Left ventricle myocardium inferior (tissue), 1 donor: Measurements from ENCODE around the gene CSF1R. TPM values are rescaled to one million over a fixed set of nuclear protein-coding genes. Genes with fewer than 3 reads are reported as not detected.

Experiments used
- DNase-seq: peaks from one replicate; pipeline ENCODE4 v3.0.0-alpha.2; 2020
- H3K27ac ChIP-seq: fragments of 200-600 bp; replicated peaks from 2 replicates; pipeline ENCODE4 v1.8.0; 2021
- H3K27me3 ChIP-seq: fragments of 200-600 bp; 2 replicates; pipeline ENCODE4 v1.8.0; 2021; ENCODE audit warnings: low read depth
- H3K36me3 ChIP-seq: fragments of 200-600 bp; 2 replicates; pipeline ENCODE4 v1.8.0; 2021
- H3K4me1 ChIP-seq: fragments of 200-600 bp; 2 replicates; pipeline ENCODE4 v1.8.0; 2021
- H3K4me3 ChIP-seq: fragments of 200-600 bp; 2 replicates; pipeline ENCODE4 v1.8.0; 2021; ENCODE audit warnings: mild to moderate bottlenecking, moderate library complexity
- H3K9me3 ChIP-seq: fragments of 200-600 bp; replicated peaks from 2 replicates; pipeline ENCODE4 v1.8.0; 2021
- intact Hi-C: fragments of 100-400 bp; cut with micrococcal nuclease; formaldehyde crosslinking; loops from one replicate; pipeline ENCODE4 v1.11.0; 2022
- total RNA-seq: library from RNA; stranded (reverse); fragmentation: NEBNext Ultra II Directional; extraction: Animal tissue kit (Norgen Biotek cat#: 25700); gene quantifications from one replicate; pipeline ENCODE4 v1.2.1, GENCODE V29; 2021
- TF ChIP-seq, protein P1 (sequence below): fragments of 200-600 bp; IDR thresholded peaks from 2 replicates; pipeline ENCODE4 v1.8.0; 2021; ENCODE audit warnings: antibody characterized with exemption, mild to moderate bottlenecking, borderline replicate concordance
- donor health status: DM: no; HTN: yes; CAD: no; lungs with severe emphysema.

CSF1R gene
- total RNA-seq, 1 donor from 2014 or later: 15.5 TPM

- Histone ChIP-seq H3K9me3 (no peaks in the 10 kb centered on the region), H3K4me3 (no peak overlapping the region), H3K36me3 (no peaks in the 10 kb centered on the region), H3K4me1 (no peaks in the 10 kb centered on the region), H3K27me3 (peaks cover 4% of the 10 kb centered on the region), H3K27ac (peak overlapping the region; percentile 54)
- TF ChIP-seq, protein P1, sequence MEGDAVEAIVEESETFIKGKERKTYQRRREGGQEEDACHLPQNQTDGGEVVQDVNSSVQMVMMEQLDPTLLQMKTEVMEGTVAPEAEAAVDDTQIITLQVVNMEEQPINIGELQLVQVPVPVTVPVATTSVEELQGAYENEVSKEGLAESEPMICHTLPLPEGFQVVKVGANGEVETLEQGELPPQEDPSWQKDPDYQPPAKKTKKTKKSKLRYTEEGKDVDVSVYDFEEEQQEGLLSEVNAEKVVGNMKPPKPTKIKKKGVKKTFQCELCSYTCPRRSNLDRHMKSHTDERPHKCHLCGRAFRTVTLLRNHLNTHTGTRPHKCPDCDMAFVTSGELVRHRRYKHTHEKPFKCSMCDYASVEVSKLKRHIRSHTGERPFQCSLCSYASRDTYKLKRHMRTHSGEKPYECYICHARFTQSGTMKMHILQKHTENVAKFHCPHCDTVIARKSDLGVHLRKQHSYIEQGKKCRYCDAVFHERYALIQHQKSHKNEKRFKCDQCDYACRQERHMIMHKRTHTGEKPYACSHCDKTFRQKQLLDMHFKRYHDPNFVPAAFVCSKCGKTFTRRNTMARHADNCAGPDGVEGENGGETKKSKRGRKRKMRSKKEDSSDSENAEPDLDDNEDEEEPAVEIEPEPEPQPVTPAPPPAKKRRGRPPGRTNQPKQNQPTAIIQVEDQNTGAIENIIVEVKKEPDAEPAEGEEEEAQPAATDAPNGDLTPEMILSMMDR: no peak
- intact Hi-C loops: no loop called here
- peak; percentile 44 for DNase-seq
Measured at GRCh38 chr5:150065346-150065745, 21.0 kb downstream of the CSF1R start.

DNA sequence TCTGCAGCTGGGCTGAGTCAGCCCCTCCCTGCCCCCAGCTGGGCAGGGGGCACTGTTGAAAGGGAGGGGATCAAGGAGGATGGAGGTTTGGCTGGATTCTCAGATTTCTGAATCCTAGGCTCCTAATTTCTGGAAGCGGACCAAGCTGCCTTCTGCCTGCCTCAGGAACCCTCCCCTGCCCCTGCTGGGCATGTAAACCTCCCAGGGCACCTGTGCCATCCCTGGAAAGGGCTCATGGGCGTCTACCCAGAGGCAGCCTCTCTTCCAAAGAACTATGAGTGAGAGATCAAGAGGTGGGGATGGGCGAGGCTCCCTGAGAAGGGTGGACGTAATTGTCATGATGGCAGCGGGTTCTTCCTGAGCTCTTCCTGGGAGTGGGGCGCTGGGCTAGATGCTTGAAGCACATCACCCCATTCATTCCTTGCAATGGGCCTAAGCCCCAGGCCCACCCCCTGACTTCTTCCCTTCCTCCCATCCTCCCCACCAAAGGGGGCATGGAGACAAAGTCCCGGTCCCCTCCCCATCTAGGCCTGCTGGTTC, 21.6 kb downstream of the CSF1R start:
- intact Hi-C loops: no loop called here
- Histone ChIP-seq H3K27ac (peak overlapping the region; percentile 30), H3K36me3 (no peaks in the 10 kb centered on the region)

DNA sequence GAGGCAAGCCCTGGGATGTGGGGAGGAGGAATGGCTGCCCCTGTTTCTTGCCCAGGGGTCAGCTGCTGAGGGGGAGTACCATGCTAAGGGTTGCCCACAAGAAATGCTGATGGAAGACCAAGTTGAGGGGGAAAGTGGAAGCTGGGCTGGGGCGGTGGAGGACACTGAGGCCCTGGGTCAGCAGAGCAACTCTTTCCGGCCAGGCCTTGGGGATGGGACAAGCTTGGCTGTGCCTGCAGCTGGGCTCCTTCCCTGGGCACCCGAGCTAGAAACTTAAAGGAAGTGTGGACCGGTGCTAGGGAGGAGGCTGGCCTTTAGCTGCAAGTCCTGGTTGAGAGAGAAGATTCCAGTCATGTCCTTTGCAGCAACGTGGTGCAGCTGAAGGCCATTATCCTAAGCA, 22.7 kb downstream of the CSF1R start:
- TF ChIP-seq, protein P1: no peak
- Histone ChIP-seq H3K27ac (no peak overlapping the region), H3K4me3 (no peak overlapping the region), H3K27me3 (peaks cover 4% of the 10 kb centered on the region), H3K9me3 (no peaks in the 10 kb centered on the region), H3K4me1 (no peaks in the 10 kb centered on the region), H3K36me3 (no peaks in the 10 kb centered on the region)
- no peak for DNase-seq
- intact Hi-C loops: no loop called here

More for the DNA sequence above, 21.6 kb downstream of the CSF1R start:
- Histone ChIP-seq H3K4me3 (no peak overlapping the region), H3K4me1 (no peaks in the 10 kb centered on the region), H3K27me3 (peaks cover 4% of the 10 kb centered on the region), H3K9me3 (no peaks in the 10 kb centered on the region)
- no peak for DNase-seq
- TF ChIP-seq, protein P1: no peak

GRCh38 chr5:150062216-150062922, 24.0 kb downstream of the CSF1R start:
- Histone ChIP-seq H3K27ac (no peak overlapping the region), H3K27me3 (peaks cover 4% of the 10 kb centered on the region), H3K4me1 (no peaks in the 10 kb centered on the region), H3K36me3 (no peaks in the 10 kb centered on the region), H3K9me3 (no peaks in the 10 kb centered on the region), H3K4me3 (no peak overlapping the region)
- TF ChIP-seq, protein P1: no peak
- intact Hi-C loops: no loop called here
- DNase-seq: no peak

DNA sequence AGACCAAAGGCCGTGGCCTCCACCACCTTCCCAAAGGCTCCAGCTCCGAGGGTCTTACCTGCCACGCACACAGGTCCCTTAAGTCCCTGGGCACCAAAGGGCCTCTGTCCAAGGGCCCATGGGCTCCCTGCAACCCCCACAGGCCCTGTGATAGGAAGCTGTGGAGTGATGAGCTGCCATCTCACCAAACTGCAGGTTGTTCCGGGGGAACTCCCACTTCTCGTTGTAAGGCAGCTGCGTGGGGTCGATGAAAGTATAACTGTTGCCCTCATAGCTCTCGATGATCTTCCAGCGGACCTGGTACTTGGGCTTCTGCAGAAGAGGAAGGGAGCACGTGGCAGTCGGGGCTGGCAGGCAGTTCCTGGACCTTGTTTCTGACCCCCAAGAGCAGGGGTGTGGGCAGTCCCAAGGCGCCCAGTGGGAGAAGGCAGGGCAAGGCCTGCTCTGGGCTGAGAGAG, 24.8 kb downstream of the CSF1R start:
- no peak for DNase-seq
- Histone ChIP-seq H3K27ac (no peak overlapping the region), H3K4me1 (no peaks in the 10 kb centered on the region), H3K36me3 (no peaks in the 10 kb centered on the region), H3K27me3 (peaks cover 4% of the 10 kb centered on the region), H3K9me3 (no peaks in the 10 kb centered on the region), H3K4me3 (no peak overlapping the region)
- TF ChIP-seq, protein P1: no peak
- intact Hi-C loops: no loop called here
